PC-9 (cell line): ENCODE data around the gene FBXL5. TPM values are rescaled to one million over a fixed set of nuclear protein-coding genes. Genes with fewer than 3 reads are reported as not detected.

Experiments
- BruUV-seq: library from RNA; stranded (reverse); fragments of 400-500 nt; replicated peaks from 2 replicates; lab custom pipeline; 2021; lab: Mats Ljungman, UMichigan
- CTCF ChIA-PET: fragments of 300-600 bp; sonication (Branson Sonifier 250); formaldehyde crosslinking; loops from one replicate; lab custom pipeline; 2022; ENCODE audit warnings: antibody characterized with exemption; lab: Charles Lee
- POLR2A ChIA-PET: fragments of 300-600 bp; sonication (Branson Sonifier 250); formaldehyde crosslinking; loops from one replicate; lab custom pipeline; 2022; ENCODE audit warnings: antibody characterized with exemption; ENCODE audit not compliant: unreplicated experiment; lab: Charles Lee
- DNase-seq, 2 experiments: peaks; one replicate each; pipeline versions ENCODE4 v3.0.0 to v3.0.0-alpha.2; 2015 to 2022; ENCODE audit warnings: mixed read lengths in 1 of 2
- H2AFZ ChIP-seq: fragments of 200-600 bp; sonication (generic); 2 replicates; pipeline ENCODE4 v1.8.1; 2017; ENCODE audit warnings: antibody characterized with exemption
- H3F3A ChIP-seq: fragments of 200-600 bp; sonication (generic); 2 replicates; pipeline ENCODE4 v1.8.1; 2017; ENCODE audit warnings: antibody characterized with exemption, mild to moderate bottlenecking, low read depth; ENCODE audit not compliant: insufficient read depth
- H3K27ac ChIP-seq: fragments of 200-600 bp; sonication (generic); 2 replicates; pipeline ENCODE4 v1.6.1; 2016; ENCODE audit warnings: mixed run types
- H3K27me3 ChIP-seq: fragments of 200-600 bp; sonication (generic); 2 replicates; pipeline ENCODE4 v1.6.1; 2016; ENCODE audit warnings: low read depth, mixed run types; ENCODE audit not compliant: insufficient read depth
- H3K36me3 ChIP-seq: fragments of 200-600 bp; sonication (generic); 2 replicates; pipeline ENCODE4 v1.6.1; 2016; ENCODE audit warnings: low read depth, mixed run types
- H3K4me1 ChIP-seq: fragments of 200-600 bp; sonication (generic); replicated peaks from 2 replicates; pipeline ENCODE4 v1.6.1; 2016; ENCODE audit warnings: mixed run types; ENCODE audit not compliant: insufficient read depth
- H3K4me2 ChIP-seq: fragments of 200-600 bp; sonication (generic); 2 replicates; pipeline ENCODE4 v1.6.1; 2017; ENCODE audit warnings: mixed run types
- H3K4me3 ChIP-seq: fragments of 200-600 bp; sonication (generic); 2 replicates; pipeline ENCODE4 v1.6.1; 2016; ENCODE audit warnings: mixed run types
- H3K79me2 ChIP-seq: fragments of 200-600 bp; sonication (generic); 2 replicates; pipeline ENCODE4 v1.6.1; 2017; ENCODE audit warnings: low read depth, mixed run types
- H3K9me2 ChIP-seq: fragments of 200-600 bp; sonication (generic); 2 replicates; pipeline ENCODE4 v1.8.1; 2017; ENCODE audit warnings: mild to moderate bottlenecking; ENCODE audit not compliant: insufficient read depth
- H3K9me3 ChIP-seq: fragments of 200-600 bp; sonication (generic); 2 replicates; pipeline ENCODE4 v1.8.1; 2016; ENCODE audit warnings: low read depth; ENCODE audit not compliant: insufficient read depth
- H4K20me1 ChIP-seq: fragments of 200-600 bp; sonication (generic); 2 replicates; pipeline ENCODE4 v1.8.1; 2017; ENCODE audit not compliant: insufficient read depth
- EZH2 ChIP-seq: fragments of 200-600 bp; sonication (generic); IDR thresholded peaks from 2 replicates; pipeline ENCODE4 v1.8.0; 2017; ENCODE audit warnings: antibody characterized with exemption, low read depth
- intact Hi-C: fragments of 100-400 bp; cut with micrococcal nuclease; formaldehyde crosslinking; loops from one replicate; pipeline ENCODE4 v1.10.0; 2022; ENCODE audit not compliant: unreplicated experiment
- total RNA-seq: library from RNA; stranded (reverse); gene quantifications from 2 replicates; pipeline ENCODE4 v1.2.3, GENCODE V29; 2021
- TF ChIP-seq, protein P1 (sequence below): fragments of 200-600 bp; sonication (generic); conservative IDR thresholded peaks from 2 replicates; pipeline ENCODE4 v1.6.1; 2017; ENCODE audit warnings: mixed run types, antibody characterized with exemption, mild to moderate bottlenecking, moderate library complexity

FBXL5 gene
- total RNA-seq, 1 experiment from 2014 or later: 40.7 TPM

DNA sequence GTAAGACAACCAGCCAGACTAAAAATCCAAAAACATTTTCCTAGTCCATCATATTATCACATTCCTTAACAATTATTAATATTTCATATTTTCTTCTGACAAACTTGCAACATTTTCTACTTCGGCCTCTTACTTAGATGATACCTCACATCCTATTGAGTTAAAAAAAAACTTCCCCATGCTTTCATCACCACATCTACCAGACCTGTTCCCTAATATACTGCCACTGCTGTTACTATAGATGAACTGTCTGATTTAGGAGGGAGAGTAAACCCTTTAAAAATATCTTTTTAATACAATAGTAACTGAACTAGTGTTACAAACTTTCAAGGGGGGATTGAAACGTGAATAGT is 28.0 kb upstream of the FBXL5 start:
- Histone ChIP-seq H3K9me2 (no peaks in the 10 kb centered on the region), H3K4me2 (peak overlapping the region; percentile 76), H3K9me3 (no peaks in the 10 kb centered on the region), H3K79me2 (peaks cover 63% of the 10 kb centered on the region), H3K27ac (no peak overlapping the region), H3K36me3 (peaks cover 38% of the 10 kb centered on the region), H3K4me1 (peaks cover 33% of the 10 kb centered on the region), H3F3A (peaks cover 4% of the 10 kb centered on the region; the same call in 1 of the 2 replicates), H3K4me3 (peak overlapping the region; percentile 79; the same call in 1 of the 2 replicates), H4K20me1 (no peaks in the 10 kb centered on the region), H3K27me3 (no peaks in the 10 kb centered on the region), H2AFZ (no peak overlapping the region)
- no peak for DNase-seq
- CTCF ChIA-PET: no interaction called here
- POLR2A ChIA-PET: no interaction called here
- no TSS peak for BruUV-seq
- intact Hi-C loops: no loop called here
- TF ChIP-seq, protein P1, sequence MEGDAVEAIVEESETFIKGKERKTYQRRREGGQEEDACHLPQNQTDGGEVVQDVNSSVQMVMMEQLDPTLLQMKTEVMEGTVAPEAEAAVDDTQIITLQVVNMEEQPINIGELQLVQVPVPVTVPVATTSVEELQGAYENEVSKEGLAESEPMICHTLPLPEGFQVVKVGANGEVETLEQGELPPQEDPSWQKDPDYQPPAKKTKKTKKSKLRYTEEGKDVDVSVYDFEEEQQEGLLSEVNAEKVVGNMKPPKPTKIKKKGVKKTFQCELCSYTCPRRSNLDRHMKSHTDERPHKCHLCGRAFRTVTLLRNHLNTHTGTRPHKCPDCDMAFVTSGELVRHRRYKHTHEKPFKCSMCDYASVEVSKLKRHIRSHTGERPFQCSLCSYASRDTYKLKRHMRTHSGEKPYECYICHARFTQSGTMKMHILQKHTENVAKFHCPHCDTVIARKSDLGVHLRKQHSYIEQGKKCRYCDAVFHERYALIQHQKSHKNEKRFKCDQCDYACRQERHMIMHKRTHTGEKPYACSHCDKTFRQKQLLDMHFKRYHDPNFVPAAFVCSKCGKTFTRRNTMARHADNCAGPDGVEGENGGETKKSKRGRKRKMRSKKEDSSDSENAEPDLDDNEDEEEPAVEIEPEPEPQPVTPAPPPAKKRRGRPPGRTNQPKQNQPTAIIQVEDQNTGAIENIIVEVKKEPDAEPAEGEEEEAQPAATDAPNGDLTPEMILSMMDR: no peak
- no peak for TF ChIP-seq EZH2

DNA sequence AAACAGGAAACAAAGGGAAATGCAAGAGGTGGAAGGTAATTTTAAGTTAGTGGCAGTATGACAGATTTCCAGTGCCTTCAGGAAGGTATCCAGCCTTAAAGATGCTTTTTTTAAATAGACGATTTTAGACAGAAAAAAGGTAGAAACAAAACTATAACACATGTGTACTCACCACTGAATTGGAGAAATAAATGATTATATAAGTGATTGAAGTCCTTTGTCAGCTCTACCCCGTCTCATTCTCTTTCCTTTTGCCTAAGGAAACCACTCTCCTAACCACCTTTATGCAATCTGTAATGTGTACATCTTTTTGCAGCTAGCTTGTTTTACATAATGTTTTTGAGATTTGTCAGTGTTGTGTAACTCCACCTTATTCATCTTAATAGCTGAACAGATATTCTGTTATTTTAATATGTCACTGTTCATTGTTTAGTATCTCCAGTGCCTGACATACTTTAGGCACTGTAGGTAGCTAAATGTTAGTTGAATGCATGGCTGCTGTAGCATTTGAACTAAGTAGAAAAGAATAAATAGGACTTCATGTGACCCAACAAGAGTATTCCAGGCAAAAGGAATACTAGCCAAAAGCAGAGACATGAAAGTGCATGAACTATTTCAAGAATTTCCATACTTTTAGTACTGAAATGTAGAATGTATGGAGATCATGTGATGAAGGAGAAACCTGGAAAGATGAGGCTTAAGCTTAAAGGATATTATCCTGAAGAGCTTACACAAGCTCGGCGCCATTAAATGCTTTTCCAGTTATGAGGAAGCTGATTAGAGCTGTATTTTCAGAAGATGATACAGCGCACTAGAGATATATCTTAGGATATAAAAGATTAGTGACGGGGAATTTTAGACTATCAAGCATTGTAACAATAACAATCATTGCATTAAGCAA is 27.3 kb upstream of the FBXL5 start:
- H3K4me2 ChIP-seq: peak overlapping the region; percentile 76
- CTCF ChIA-PET: no interaction called here
- intact Hi-C loops: no loop called here
- H2AFZ ChIP-seq: peak overlapping the region; percentile 88; the same call in 1 of the 2 replicates
- H3K27me3 ChIP-seq: no peaks in the 10 kb centered on the region
- H3K4me1 ChIP-seq: peaks cover 39% of the 10 kb centered on the region
- peaks cover 6% of the 10 kb centered on the region; the same call in 1 of the 2 replicates for H3F3A ChIP-seq
- no peak for DNase-seq
- H3K9me3 ChIP-seq: no peaks in the 10 kb centered on the region
- BruUV-seq: no TSS peak
- H3K36me3 ChIP-seq: peaks cover 37% of the 10 kb centered on the region
- peak overlapping the region; percentile 87 for H3K27ac ChIP-seq
- POLR2A ChIA-PET: interaction anchor here (1.2 kb wide), 1 partner anchor 8 kb away, joined by 4 read pairs; no protein-coding TSS in a partner anchor
- peak overlapping the region; percentile 79 for H3K4me3 ChIP-seq
- H3K9me2 ChIP-seq: no peaks in the 10 kb centered on the region
- H4K20me1 ChIP-seq: no peaks in the 10 kb centered on the region
- no peak for TF ChIP-seq EZH2
- TF ChIP-seq, protein P1: no peak
- H3K79me2 ChIP-seq: peaks cover 68% of the 10 kb centered on the region

DNA sequence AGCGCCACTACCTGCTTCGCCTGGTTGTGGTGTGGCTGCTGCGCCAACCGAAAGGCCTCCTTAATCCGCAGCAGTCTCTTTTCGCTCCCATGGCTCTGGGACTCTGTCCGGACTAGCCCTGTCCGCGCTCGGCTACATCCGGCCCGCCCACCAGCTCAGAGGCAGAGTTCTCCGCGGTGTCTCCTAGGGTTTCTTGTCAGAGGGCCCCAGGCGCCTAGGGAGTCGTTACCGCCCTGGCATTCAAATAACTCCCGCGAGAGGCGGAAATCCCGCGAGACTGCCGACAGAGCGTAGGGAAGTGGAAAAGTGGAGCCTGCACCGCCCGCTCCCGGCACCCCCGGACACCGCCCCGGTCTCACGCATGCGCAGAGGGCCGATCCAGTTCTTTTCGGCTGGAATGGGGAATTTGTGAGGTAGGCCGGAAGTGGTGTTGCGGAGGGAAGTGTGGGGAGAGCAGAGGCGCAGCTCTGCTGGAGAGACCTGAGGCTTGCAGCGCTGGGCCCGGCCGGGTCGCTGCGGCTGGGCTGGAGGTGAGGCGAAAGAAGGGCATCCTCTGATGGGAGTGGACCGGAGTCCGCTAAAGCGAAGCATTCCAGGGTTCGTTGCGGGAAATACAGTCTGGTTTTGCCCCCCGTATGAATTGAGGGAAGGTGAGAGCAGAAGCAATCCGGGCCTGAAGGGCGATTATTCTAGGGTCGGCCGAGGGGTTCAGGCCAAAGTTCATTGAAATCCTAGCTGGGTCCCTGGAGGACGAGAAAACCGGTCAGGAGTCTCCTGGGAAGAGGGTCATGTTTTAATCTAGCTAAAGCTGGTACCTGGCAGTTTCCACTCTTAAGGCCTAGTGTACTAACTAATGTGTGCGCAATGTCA is 26.4 kb upstream of the FBXL5 start, which contains the start of gene FAM200B:
FAM200B (plus strand) TSS at position 456 of the 870 bp plus-strand sequence. CDS start 5,151 bp downstream, outside the sequence.
- Histone ChIP-seq H3K9me3 (no peaks in the 10 kb centered on the region), H3K27ac (peak within 1 kb of the TSS; percentile 87), H3K9me2 (no peaks in the 10 kb centered on the region), H4K20me1 (no peaks in the 10 kb centered on the region), H3K4me1 (peaks cover 47% of the 10 kb centered on the region), H3F3A (peaks cover 6% of the 10 kb centered on the region; the same call in 1 of the 2 replicates), H3K4me3 (peak within 1 kb of the TSS; percentile 79), H3K36me3 (peaks cover 28% of the 10 kb centered on the region), H2AFZ (peak within 1 kb of the TSS; percentile 88), H3K4me2 (peak within 1 kb of the TSS; percentile 76), H3K27me3 (no peaks in the 10 kb centered on the region), H3K79me2 (peaks cover 77% of the 10 kb centered on the region)
- TSS peak; percentile 71 for BruUV-seq
- TF ChIP-seq, protein P1: no peak
- TF ChIP-seq EZH2: no peak
- POLR2A ChIA-PET: interaction anchor here (0.5 to 1.2 kb wide), 5 partner anchors 8 to 209 kb away, joined by 4 to 11 read pairs (median 6); no protein-coding TSS in a partner anchor
- peak; percentile 93 to 100 for DNase-seq
- CTCF ChIA-PET: no interaction called here
- intact Hi-C loops: loop anchor here (1.0 kb wide), 3 partner anchors 9 to 26 kb away; partner anchors contain the start of gene FBXL5
